Measurements from ENCODE around the gene ITGAE.

Gene ITGAE

GRCh38 chr17:3722716-3723115 lies 78.3 kb downstream of the ITGAE start:
- H4K20me1 ChIP-seq (ENCODE audit: insufficient read depth, low read length, poor library complexity, severe bottlenecking) = peaks cover 19% of the 10 kb centered on the region
- TF ChIP-seq CTCF (conservative IDR thresholded peaks at IDR 0.05; ENCODE audit: low read length) = no peak
- no peak for TF ChIP-seq EZH2phosphoT487 (IDR thresholded peaks at IDR 0.05; ENCODE audit: borderline replicate concordance)
- H3K4me3 ChIP-seq (ENCODE audit: low read length, poor library complexity, severe bottlenecking) = peak overlapping the region; percentile 95
- peaks cover 68% of the 10 kb centered on the region for H3K4me1 ChIP-seq (ENCODE audit: insufficient read depth, low read length, poor library complexity, severe bottlenecking)
- no peak overlapping the region for H2AFZ ChIP-seq (ENCODE audit: low read length)
- no peaks in the 10 kb centered on the region for H3K9me2 ChIP-seq (replicated peaks; ENCODE audit: low read depth, low read length)
- H3K4me2 ChIP-seq (ENCODE audit: low read depth, low read length, poor library complexity, severe bottlenecking) = peak overlapping the region; percentile 88
- peak overlapping the region; percentile 95 for H3K9ac ChIP-seq (ENCODE audit: low read depth, low read length, poor library complexity, severe bottlenecking)
- H3K36me3 ChIP-seq (ENCODE audit: insufficient read depth, low read length) = peaks cover under 1% of the 10 kb centered on the region; the same call in 1 of the 2 replicates
- H3K79me2 ChIP-seq (ENCODE audit: insufficient read depth, low read length) = peaks cover 78% of the 10 kb centered on the region
- H3K27me3 ChIP-seq (ENCODE audit: insufficient read depth, low read length, poor library complexity, severe bottlenecking) = no peaks in the 10 kb centered on the region
- H3F3A ChIP-seq (ENCODE audit: low read depth) = no peaks in the 10 kb centered on the region
- H3K9me3 ChIP-seq (ENCODE audit: insufficient read depth, low read depth, low read length) = no peaks in the 10 kb centered on the region

- peak overlapping the region; percentile 79 for H3K4me2 ChIP-seq (ENCODE audit: low read depth, low read length, poor library complexity, severe bottlenecking)
- H3K27me3 ChIP-seq (ENCODE audit: insufficient read depth, low read length, poor library complexity, severe bottlenecking) = no peaks in the 10 kb centered on the region
- H3K4me3 ChIP-seq (ENCODE audit: low read length, poor library complexity, severe bottlenecking) = no peak overlapping the region
- peak overlapping the region; percentile 49 for H3K9ac ChIP-seq (ENCODE audit: low read depth, low read length, poor library complexity, severe bottlenecking)
- H2AFZ ChIP-seq (ENCODE audit: low read length) = no peak overlapping the region
- H3K4me1 ChIP-seq (ENCODE audit: insufficient read depth, low read length, poor library complexity, severe bottlenecking) = peaks cover 57% of the 10 kb centered on the region
- H3K36me3 ChIP-seq (ENCODE audit: insufficient read depth, low read length) = peaks cover 21% of the 10 kb centered on the region; the same call in 1 of the 2 replicates
- no peaks in the 10 kb centered on the region for H3K9me2 ChIP-seq (replicated peaks; ENCODE audit: low read depth, low read length)
- H3K79me2 ChIP-seq (ENCODE audit: insufficient read depth, low read length) = peaks cover 44% of the 10 kb centered on the region
- H4K20me1 ChIP-seq (ENCODE audit: insufficient read depth, low read length, poor library complexity, severe bottlenecking) = peaks cover 3% of the 10 kb centered on the region
- H3F3A ChIP-seq (ENCODE audit: low read depth) = no peaks in the 10 kb centered on the region
- TF ChIP-seq CTCF (conservative IDR thresholded peaks at IDR 0.05; ENCODE audit: low read length) (no peak), EZH2phosphoT487 (IDR thresholded peaks at IDR 0.05; ENCODE audit: borderline replicate concordance) (no peak)
- no peaks in the 10 kb centered on the region for H3K9me3 ChIP-seq (ENCODE audit: insufficient read depth, low read depth, low read length)
These were observed 81.7 kb downstream of the ITGAE start for GRCh38 chr17:3719265-3719664.

GRCh38 chr17:3718201-3718600 lies 82.8 kb downstream of the ITGAE start:
- no peaks in the 10 kb centered on the region for H3K9me3 ChIP-seq (ENCODE audit: insufficient read depth, low read depth, low read length)
- H3F3A ChIP-seq (ENCODE audit: low read depth) = no peaks in the 10 kb centered on the region
- peaks cover 21% of the 10 kb centered on the region; the same call in 1 of the 2 replicates for H3K36me3 ChIP-seq (ENCODE audit: insufficient read depth, low read length)
- no peaks in the 10 kb centered on the region for H4K20me1 ChIP-seq (ENCODE audit: insufficient read depth, low read length, poor library complexity, severe bottlenecking)
- no peak overlapping the region for H2AFZ ChIP-seq (ENCODE audit: low read length)
- H3K4me3 ChIP-seq (ENCODE audit: low read length, poor library complexity, severe bottlenecking) = no peak overlapping the region
- H3K4me1 ChIP-seq (ENCODE audit: insufficient read depth, low read length, poor library complexity, severe bottlenecking) = peaks cover 60% of the 10 kb centered on the region
- H3K27me3 ChIP-seq (ENCODE audit: insufficient read depth, low read length, poor library complexity, severe bottlenecking) = no peaks in the 10 kb centered on the region
- peaks cover 34% of the 10 kb centered on the region for H3K79me2 ChIP-seq (ENCODE audit: insufficient read depth, low read length)
- H3K4me2 ChIP-seq (ENCODE audit: low read depth, low read length, poor library complexity, severe bottlenecking) = peak overlapping the region; percentile 34
- TF ChIP-seq EZH2phosphoT487 (IDR thresholded peaks at IDR 0.05; ENCODE audit: borderline replicate concordance) = no peak
- H3K9me2 ChIP-seq (replicated peaks; ENCODE audit: low read depth, low read length) = no peaks in the 10 kb centered on the region
- H3K9ac ChIP-seq (ENCODE audit: low read depth, low read length, poor library complexity, severe bottlenecking) = no peak overlapping the region

- Histone ChIP-seq H3K27me3 (ENCODE audit: insufficient read depth, low read length, poor library complexity, severe bottlenecking) (no peaks in the 10 kb centered on the region), H4K20me1 (ENCODE audit: insufficient read depth, low read length, poor library complexity, severe bottlenecking) (no peaks in the 10 kb centered on the region), H3K4me2 (ENCODE audit: low read depth, low read length, poor library complexity, severe bottlenecking) (no peak overlapping the region), H3K9me3 (ENCODE audit: insufficient read depth, low read depth, low read length) (no peaks in the 10 kb centered on the region), H3K4me1 (ENCODE audit: insufficient read depth, low read length, poor library complexity, severe bottlenecking) (peaks cover 67% of the 10 kb centered on the region), H3K4me3 (ENCODE audit: low read length, poor library complexity, severe bottlenecking) (no peak overlapping the region), H3K9ac (ENCODE audit: low read depth, low read length, poor library complexity, severe bottlenecking) (peak overlapping the region; percentile 1), H3K79me2 (ENCODE audit: insufficient read depth, low read length) (peaks cover 14% of the 10 kb centered on the region; the same call in 1 of the 2 replicates), H3F3A (ENCODE audit: low read depth) (peaks cover 18% of the 10 kb centered on the region; the same call in 1 of the 2 replicates), H3K36me3 (ENCODE audit: insufficient read depth, low read length) (peaks cover 23% of the 10 kb centered on the region; the same call in 1 of the 2 replicates), H3K9me2 (replicated peaks; ENCODE audit: low read depth, low read length) (no peaks in the 10 kb centered on the region), H2AFZ (ENCODE audit: low read length) (no peak overlapping the region)
- TF ChIP-seq CTCF (conservative IDR thresholded peaks at IDR 0.05; ENCODE audit: low read length) = no peak
These were observed 85.7 kb downstream of the ITGAE start for GRCh38 chr17:3715296-3715695.

All from Loucy (cell line).